GM19463 (cell line): ENCODE results near the gene MAST4.

Experiments used
- ATAC-seq: cut with Tn5 transposase; IDR thresholded peaks from one replicate; pipeline ENCODE4 v1.9.1; 2021; ENCODE audit warnings: mild to moderate bottlenecking, moderate library complexity; ENCODE audit not compliant: unreplicated experiment

The MAST4 gene

GRCh38 chr5:67195406-67196275, 599.4 kb downstream of the MAST4 start:
- ATAC-seq, result peak; percentile 29

GRCh38 chr5:67196537-67197059, 600.4 kb downstream of the MAST4 start, which contains the start of gene CD180:
CD180 (minus strand) TSS chr5:67196799; CDS start chr5:67196641, 158 bp downstream.
- ATAC-seq, result no peak

GRCh38 chr5:67197536-67197935, 601.3 kb downstream of the MAST4 start:
- ATAC-seq, result no peak

- no peak for ATAC-seq
These were observed 602.7 kb downstream of the MAST4 start for GRCh38 chr5:67198917-67199316.

GRCh38 chr5:67199859-67200258, 603.7 kb downstream of the MAST4 start:
- no peak for ATAC-seq

- ATAC-seq, result no peak
These were observed 604.8 kb downstream of the MAST4 start for GRCh38 chr5:67200809-67201562.

GRCh38 chr5:67201897-67202549, 605.8 kb downstream of the MAST4 start:
- peak; percentile 12 for ATAC-seq

GRCh38 chr5:67202828-67203227, 606.6 kb downstream of the MAST4 start:
- no peak for ATAC-seq

- ATAC-seq, result no peak
These were observed 607.5 kb downstream of the MAST4 start for GRCh38 chr5:67203701-67204074.

- no peak for ATAC-seq
These were observed 608.6 kb downstream of the MAST4 start for GRCh38 chr5:67204821-67205220.

GRCh38 chr5:67205981-67206380, 609.8 kb downstream of the MAST4 start:
- no peak for ATAC-seq

- ATAC-seq, result peak; percentile 17
These were observed 610.3 kb downstream of the MAST4 start for GRCh38 chr5:67206461-67206860.

GRCh38 chr5:67206929-67207328, 610.7 kb downstream of the MAST4 start:
- ATAC-seq, result peak; percentile 76

GRCh38 chr5:67208403-67208802, 612.2 kb downstream of the MAST4 start:
- no peak for ATAC-seq

- ATAC-seq, result peak; percentile 28
These were observed 613.1 kb downstream of the MAST4 start for GRCh38 chr5:67209141-67209771.

- ATAC-seq, result no peak
These were observed 615.7 kb downstream of the MAST4 start for GRCh38 chr5:67211926-67212325.

GRCh38 chr5:67214036-67214435, 617.8 kb downstream of the MAST4 start:
- no peak for ATAC-seq

GRCh38 chr5:67214707-67215447, 618.7 kb downstream of the MAST4 start:
- ATAC-seq, result no peak

GRCh38 chr5:67215519-67216471, 619.6 kb downstream of the MAST4 start:
- peak; percentile 99 for ATAC-seq
